ENCODE results near the gene BNIP2. TPM values are rescaled to one million over a fixed set of nuclear protein-coding genes. Genes with fewer than 3 reads are reported as not detected.

The BNIP2 gene
- total RNA-seq, 1 experiment from 2014 or later: 43.5 TPM

- no peak overlapping the region for H2BK20ac ChIP-seq (ENCODE audit: low read depth, low read length, poor library complexity, severe bottlenecking)
- Mint-ChIP-seq H3K27ac (no peak overlapping the region), H3K27me3 (ENCODE audit: low read depth) (peaks cover 29% of the 10 kb centered on the region), H3K4me3 (no peak overlapping the region), H3K9me3 (peaks cover 7 to 8% of the 10 kb centered on the region in 2 experiments), H3K36me3 (ENCODE audit: insufficient read depth in 1 of 3, low read depth in 3 of 3) (peaks cover 0 to 8% (median 2%) of the 10 kb centered on the region in 3 experiments; a peak in 4 of 7 replicates), H3K4me1 (peaks cover 4 to 6% of the 10 kb centered on the region in 2 experiments; a peak in 2 of 4 replicates)
- no peak overlapping the region for H3K4ac ChIP-seq (ENCODE audit: low read depth, low read length)
- H3K79me1 ChIP-seq (ENCODE audit: insufficient read depth, low read depth, low read length, poor library complexity, severe bottlenecking): no peaks in the 10 kb centered on the region
- WGBS (ENCODE audit: extremely low coverage, insufficient read length, low lambda C conversion rate): no CpG with 5 or more reads among the region's 5 CpGs
- no peak overlapping the region for H2BK120ac ChIP-seq (ENCODE audit: low read depth, low read length, poor library complexity, severe bottlenecking)
- no peaks in the 10 kb centered on the region for H4K20me1 ChIP-seq (ENCODE audit: control insufficient read depth, insufficient read depth, insufficient read length)
- TF ChIP-seq, protein P1, sequence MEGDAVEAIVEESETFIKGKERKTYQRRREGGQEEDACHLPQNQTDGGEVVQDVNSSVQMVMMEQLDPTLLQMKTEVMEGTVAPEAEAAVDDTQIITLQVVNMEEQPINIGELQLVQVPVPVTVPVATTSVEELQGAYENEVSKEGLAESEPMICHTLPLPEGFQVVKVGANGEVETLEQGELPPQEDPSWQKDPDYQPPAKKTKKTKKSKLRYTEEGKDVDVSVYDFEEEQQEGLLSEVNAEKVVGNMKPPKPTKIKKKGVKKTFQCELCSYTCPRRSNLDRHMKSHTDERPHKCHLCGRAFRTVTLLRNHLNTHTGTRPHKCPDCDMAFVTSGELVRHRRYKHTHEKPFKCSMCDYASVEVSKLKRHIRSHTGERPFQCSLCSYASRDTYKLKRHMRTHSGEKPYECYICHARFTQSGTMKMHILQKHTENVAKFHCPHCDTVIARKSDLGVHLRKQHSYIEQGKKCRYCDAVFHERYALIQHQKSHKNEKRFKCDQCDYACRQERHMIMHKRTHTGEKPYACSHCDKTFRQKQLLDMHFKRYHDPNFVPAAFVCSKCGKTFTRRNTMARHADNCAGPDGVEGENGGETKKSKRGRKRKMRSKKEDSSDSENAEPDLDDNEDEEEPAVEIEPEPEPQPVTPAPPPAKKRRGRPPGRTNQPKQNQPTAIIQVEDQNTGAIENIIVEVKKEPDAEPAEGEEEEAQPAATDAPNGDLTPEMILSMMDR (conservative IDR thresholded peaks at IDR 0.05): no peak
- H2BK5ac ChIP-seq (ENCODE audit: insufficient read length, low read length): no peak overlapping the region
- no peak overlapping the region for H2BK12ac ChIP-seq (ENCODE audit: insufficient read length, low read depth, low read length)
- H3K9ac ChIP-seq (ENCODE audit: extremely low read depth, insufficient read length, low read length): no peak overlapping the region
- no peak overlapping the region for H3K27ac ChIP-seq (ENCODE audit: insufficient read length, low read depth, low read length)
- H3K9me3 ChIP-seq (ENCODE audit: control insufficient read depth, low read depth, low read length): no peaks in the 10 kb centered on the region
- DNase-seq: no peak
- no peaks in the 10 kb centered on the region for H3K27me3 ChIP-seq (ENCODE audit: insufficient read depth, low read length)
- H2BK15ac ChIP-seq (ENCODE audit: low read depth, low read length): no peak overlapping the region
- no peaks in the 10 kb centered on the region for H3K4me1 ChIP-seq (ENCODE audit: insufficient read depth, low read length)
- H3K79me2 ChIP-seq (ENCODE audit: insufficient read depth, low read length): no peaks in the 10 kb centered on the region
- no peak overlapping the region for H2AK5ac ChIP-seq (ENCODE audit: insufficient read length, low read length)
- no peak overlapping the region for H3K18ac ChIP-seq (ENCODE audit: insufficient read length, low read depth, low read length)
- H3K4me2 ChIP-seq (ENCODE audit: insufficient read depth, insufficient read length, low read length): no peak overlapping the region
- no peak overlapping the region for H2AFZ ChIP-seq (ENCODE audit: low read length)
- H3T11ph ChIP-seq (ENCODE audit: low read length): no peak overlapping the region
- no peak overlapping the region for H4K5ac ChIP-seq (ENCODE audit: insufficient read length, low read depth, low read length)
- H3K23ac ChIP-seq (ENCODE audit: insufficient read length, low read depth, low read length): no peak overlapping the region
- no peak overlapping the region for H3K56ac ChIP-seq (ENCODE audit: insufficient read length, low read depth, low read length)
- H3K14ac ChIP-seq (ENCODE audit: insufficient read depth, low read length): no peak overlapping the region
- H3K23me2 ChIP-seq (ENCODE audit: insufficient read length, low read depth, low read length, poor library complexity, severe bottlenecking): no peaks in the 10 kb centered on the region
- no peak overlapping the region for H4K91ac ChIP-seq (ENCODE audit: insufficient read length, low read depth, low read length)
- no peak overlapping the region for H4K8ac ChIP-seq (replicated peaks; ENCODE audit: insufficient read length, low read depth, low read length)
These were observed 73.5 kb downstream of the BNIP2 start for GRCh38 chr15:59615661-59616060.
